Gastroesophageal sphincter (tissue), 4 donors: ENCODE data around the gene TMEM150B. TPM values are rescaled to one million over a fixed set of nuclear protein-coding genes. Genes with fewer than 3 reads are reported as not detected.

Source experiments
- ATAC-seq: fragments of 150-250 bp; one replicate; pipeline ENCODE4 v1.9.1; 2016; ENCODE audit warnings: mild to moderate bottlenecking, moderate library complexity
- H3K27ac ChIP-seq, 4 donors: fragments of 200-600 bp; sonication (generic) in 3 of 4; 1 replicate in 3 of 4; 2 replicates in 1 of 4; pipeline ENCODE4 v1.5.1; 2016 to 2019
- H3K27me3 ChIP-seq: fragments of 200-600 bp; sonication (generic); one replicate; pipeline ENCODE4 v1.5.1; 2019
- H3K36me3 ChIP-seq, 2 donors: fragments of 200-600 bp; sonication (generic); one replicate each; pipeline ENCODE4 v1.5.1; 2019; ENCODE audit warnings: control low read depth in 1 of 2
- H3K4me1 ChIP-seq, 3 donors: fragments of 200-600 bp; sonication (generic); 1 replicate in 2 of 3; 2 replicates in 1 of 3; pipeline ENCODE4 v1.5.1; 2016 to 2019; ENCODE audit warnings: control low read depth in 2 of 3
- H3K4me3 ChIP-seq, 2 donors: fragments of 200-600 bp; sonication (generic); one replicate each; pipeline ENCODE4 v1.5.1; 2019; ENCODE audit warnings: mild to moderate bottlenecking in 1 of 2, moderate library complexity in 1 of 2
- H3K9me3 ChIP-seq, 3 donors: fragments of 200-600 bp; sonication (generic); one replicate each; pipeline ENCODE4 v1.5.1; 2017 to 2019; ENCODE audit warnings: control low read depth in 2 of 3
- EP300 ChIP-seq: sonication (generic); formaldehyde crosslinking; IDR thresholded peaks from one replicate; pipeline ENCODE4 v1.6.1; 2017; ENCODE audit warnings: antibody characterized with exemption, mild to moderate bottlenecking
- POLR2A ChIP-seq, 2 donors: fragments of 450-650 bp; IDR thresholded peaks; one replicate each; pipeline ENCODE4 v1.6.1; 2017; ENCODE audit warnings: antibody characterized with exemption in 2 of 2, mild to moderate bottlenecking in 2 of 2, moderate library complexity in 1 of 2
- POLR2AphosphoS5 ChIP-seq: sonication (generic); formaldehyde crosslinking; IDR thresholded peaks from one replicate; pipeline ENCODE4 v1.6.1; 2017; ENCODE audit warnings: antibody characterized with exemption
- WGBS, 2 donors: methylation state at CpG; one replicate each; pipeline ENCODE4 v1.1.5; 2018; ENCODE audit warnings: low coverage in 1 of 2; 5-methylcytosine and 5-hydroxymethylcytosine counted together
- total RNA-seq, 4 donors: library from RNA; depleted of rRNA; stranded (reverse); fragments of >200 nt; gene quantifications; one replicate each; pipeline ENCODE4 v1.1.0, GENCODE V29; 2016
- TF ChIP-seq, protein P1 (sequence below), 4 experiments: fragments of 200-600 bp in 2 of 4; fragments of 450-650 bp in 2 of 4; sonication (generic) in 1 of 4; IDR thresholded peaks; one replicate each; pipeline ENCODE4 v1.5.1; 2017 to 2019; ENCODE audit warnings: antibody characterized with exemption in 4 of 4, mild to moderate bottlenecking in 2 of 4, moderate library complexity in 2 of 4

Gene TMEM150B
- total RNA-seq, 4 donors from 2014 or later, result 2.2 to 12.4 (median 3.3) TPM; not detected in 1

DNA sequence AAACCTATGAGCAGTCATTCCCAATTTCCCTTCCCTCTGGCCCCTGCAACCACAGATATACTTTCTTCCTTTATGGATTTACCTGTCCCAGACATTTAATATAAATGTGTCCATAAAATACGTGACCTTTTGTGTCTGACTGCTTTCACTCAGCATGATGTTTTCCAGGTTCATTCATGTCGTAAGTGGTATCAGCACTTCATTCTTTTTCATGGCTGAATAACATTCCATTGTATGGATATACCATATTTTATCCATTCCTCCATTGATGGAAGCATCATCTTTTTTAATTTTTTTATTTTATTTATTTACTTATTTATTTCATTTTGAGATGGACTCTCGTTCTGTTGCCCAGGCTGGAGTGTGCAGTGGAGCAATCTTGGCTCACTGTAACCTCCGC lies 58.3 kb downstream of the TMEM150B start:
- WGBS, 2 donors, result 100% methylated on average over 1 to 4 of the region's 4 CpGs
- TF ChIP-seq POLR2AphosphoS5 (no peak), EP300 (no peak), POLR2A (IDR thresholded peaks at IDR 0.05) (no peak)
- TF ChIP-seq, protein P1, sequence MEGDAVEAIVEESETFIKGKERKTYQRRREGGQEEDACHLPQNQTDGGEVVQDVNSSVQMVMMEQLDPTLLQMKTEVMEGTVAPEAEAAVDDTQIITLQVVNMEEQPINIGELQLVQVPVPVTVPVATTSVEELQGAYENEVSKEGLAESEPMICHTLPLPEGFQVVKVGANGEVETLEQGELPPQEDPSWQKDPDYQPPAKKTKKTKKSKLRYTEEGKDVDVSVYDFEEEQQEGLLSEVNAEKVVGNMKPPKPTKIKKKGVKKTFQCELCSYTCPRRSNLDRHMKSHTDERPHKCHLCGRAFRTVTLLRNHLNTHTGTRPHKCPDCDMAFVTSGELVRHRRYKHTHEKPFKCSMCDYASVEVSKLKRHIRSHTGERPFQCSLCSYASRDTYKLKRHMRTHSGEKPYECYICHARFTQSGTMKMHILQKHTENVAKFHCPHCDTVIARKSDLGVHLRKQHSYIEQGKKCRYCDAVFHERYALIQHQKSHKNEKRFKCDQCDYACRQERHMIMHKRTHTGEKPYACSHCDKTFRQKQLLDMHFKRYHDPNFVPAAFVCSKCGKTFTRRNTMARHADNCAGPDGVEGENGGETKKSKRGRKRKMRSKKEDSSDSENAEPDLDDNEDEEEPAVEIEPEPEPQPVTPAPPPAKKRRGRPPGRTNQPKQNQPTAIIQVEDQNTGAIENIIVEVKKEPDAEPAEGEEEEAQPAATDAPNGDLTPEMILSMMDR (IDR thresholded peaks at IDR 0.05), result no peak
- no peaks in the 10 kb centered on the region for H3K4me1 ChIP-seq
- H3K27me3 ChIP-seq, result no peaks in the 10 kb centered on the region
- no peak for ATAC-seq
- peaks cover 0 to 68% of the 10 kb centered on the region in 2 donors for H3K36me3 ChIP-seq
- no peaks in the 10 kb centered on the region for H3K9me3 ChIP-seq
- H3K27ac ChIP-seq, result no peak overlapping the region
- no peak overlapping the region for H3K4me3 ChIP-seq

DNA sequence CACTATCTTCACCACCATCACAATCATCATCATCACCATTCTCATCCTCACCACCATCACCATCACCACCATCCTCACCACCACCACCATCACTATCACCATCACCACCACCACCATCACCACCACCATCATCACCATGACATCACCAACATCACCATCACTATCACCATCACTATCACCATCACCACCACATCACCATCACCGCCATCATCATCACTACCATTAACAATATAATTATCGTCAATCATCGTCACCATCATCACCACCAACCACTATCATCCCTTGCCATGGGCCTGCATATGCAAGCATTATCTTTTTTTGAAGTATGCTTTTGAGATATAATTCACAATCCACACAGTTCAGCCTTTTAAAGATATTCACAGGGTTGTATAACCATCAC lies 58.7 kb downstream of the TMEM150B start:
- Histone ChIP-seq H3K36me3 (peaks cover 0 to 63% of the 10 kb centered on the region in 2 donors), H3K27me3 (no peaks in the 10 kb centered on the region), H3K27ac (no peak overlapping the region), H3K4me3 (no peak overlapping the region), H3K4me1 (no peaks in the 10 kb centered on the region), H3K9me3 (no peaks in the 10 kb centered on the region)
- ATAC-seq, result no peak
- 100% methylated on average over 3 of the region's 3 CpGs for WGBS, 2 donors
- TF ChIP-seq, protein P1 (IDR thresholded peaks at IDR 0.05), result no peak
- TF ChIP-seq POLR2AphosphoS5, result no peak
- no peak for TF ChIP-seq POLR2A (IDR thresholded peaks at IDR 0.05)
- no peak for TF ChIP-seq EP300

DNA sequence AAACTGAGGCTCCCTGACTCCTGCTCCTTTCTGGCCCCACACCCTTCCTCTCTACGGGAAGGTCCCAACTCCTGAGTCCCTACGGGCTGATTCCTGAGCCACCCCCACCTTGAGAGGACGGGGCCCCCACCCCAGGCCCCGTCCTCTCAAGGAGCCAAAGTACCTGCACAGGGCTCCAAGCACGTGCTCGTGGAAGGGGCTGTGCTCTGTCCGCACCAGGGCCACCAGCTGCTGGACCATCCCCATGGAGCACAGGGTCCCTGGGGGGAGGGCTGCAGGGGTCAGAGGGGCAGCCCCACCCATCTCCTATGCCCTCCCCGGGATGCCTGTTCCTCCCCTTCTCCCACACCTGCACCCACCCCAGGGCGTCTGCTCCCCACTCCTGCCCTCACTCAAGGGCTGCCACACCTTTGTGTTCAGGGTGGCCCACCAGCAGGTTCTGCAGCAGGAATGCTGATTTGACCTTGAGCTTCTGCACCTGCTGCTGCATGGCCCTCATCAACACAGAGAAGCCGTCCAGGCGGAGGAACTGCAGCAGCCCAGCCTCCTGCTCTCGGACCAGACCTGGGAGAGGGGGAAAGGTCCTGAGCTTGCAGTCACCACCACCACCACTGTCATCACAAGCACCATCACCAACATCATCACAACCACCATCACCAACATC lies 59.3 kb downstream of the TMEM150B start:
- TF ChIP-seq POLR2A (IDR thresholded peaks at IDR 0.05) (no peak), EP300 (no peak), POLR2AphosphoS5 (no peak)
- TF ChIP-seq, protein P1 (IDR thresholded peaks at IDR 0.05), result no peak
- no peak overlapping the region for H3K4me3 ChIP-seq
- no peak for ATAC-seq
- H3K4me1 ChIP-seq, result no peaks in the 10 kb centered on the region
- H3K27me3 ChIP-seq, result no peaks in the 10 kb centered on the region
- 97 to 100% methylated on average over 3 to 4 of the region's 12 CpGs for WGBS, 2 donors
- H3K27ac ChIP-seq, result no peak overlapping the region
- H3K9me3 ChIP-seq, result no peaks in the 10 kb centered on the region
- H3K36me3 ChIP-seq, result peaks cover 0 to 58% of the 10 kb centered on the region in 2 donors

DNA sequence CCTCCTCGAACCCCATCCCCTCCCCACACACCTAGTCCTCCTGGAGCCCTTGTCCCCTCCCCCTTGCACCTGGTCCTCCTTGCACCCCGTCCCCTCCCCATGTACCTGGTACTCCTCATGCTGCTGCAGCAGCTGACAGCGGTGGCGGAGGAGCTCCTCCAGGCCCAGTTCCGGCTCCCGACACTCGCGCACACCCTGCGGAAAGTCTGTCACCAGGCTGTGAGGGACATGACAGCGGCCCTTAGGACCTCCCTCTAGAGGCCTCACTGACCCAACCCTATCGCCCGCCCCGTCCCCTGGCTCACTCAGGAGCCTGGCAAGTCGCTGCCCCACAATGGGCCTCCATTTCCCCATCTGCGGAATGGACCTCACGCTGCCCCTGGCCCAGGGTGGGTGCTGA lies 60.0 kb downstream of the TMEM150B start:
- Histone ChIP-seq H3K4me3 (no peak overlapping the region), H3K27ac (no peak overlapping the region), H3K9me3 (no peaks in the 10 kb centered on the region), H3K27me3 (no peaks in the 10 kb centered on the region), H3K4me1 (no peaks in the 10 kb centered on the region), H3K36me3 (peaks cover 0 to 51% of the 10 kb centered on the region in 2 donors)
- ATAC-seq, result no peak
- WGBS, 2 donors, result 62% methylated on average over 3 of the region's 16 CpGs; no CpG with 5 or more reads in 1 of the 2 donors
- TF ChIP-seq EP300 (no peak), POLR2AphosphoS5 (no peak), POLR2A (IDR thresholded peaks at IDR 0.05) (no peak)
- TF ChIP-seq, protein P1 (IDR thresholded peaks at IDR 0.05), result no peak

DNA sequence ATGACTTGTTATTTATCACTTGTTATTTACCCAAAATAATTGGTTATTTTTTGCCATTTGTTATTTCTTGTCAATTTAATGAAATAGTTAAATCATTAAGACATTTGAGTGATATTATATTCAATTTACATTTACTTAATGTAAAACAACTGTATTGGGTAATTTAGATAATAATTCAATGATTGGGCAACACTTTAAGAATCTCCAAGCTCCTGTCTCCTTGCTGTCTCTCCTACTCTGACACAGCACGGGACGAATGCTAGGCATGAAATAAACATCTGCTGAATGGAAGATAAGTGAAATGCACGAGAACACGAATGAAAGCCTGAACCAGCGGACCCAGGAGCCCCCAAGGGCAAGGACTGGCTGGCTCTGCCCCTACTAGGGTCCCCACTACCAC lies 60.6 kb downstream of the TMEM150B start:
- no peak overlapping the region for H3K4me3 ChIP-seq
- WGBS, 2 donors, result 71 to 85% methylated on average over 5 of the region's 5 CpGs
- no peak overlapping the region for H3K27ac ChIP-seq
- H3K9me3 ChIP-seq, result no peaks in the 10 kb centered on the region
- ATAC-seq, result no peak
- H3K4me1 ChIP-seq, result peaks cover 0 to 6% (median 4%) of the 10 kb centered on the region in 3 donors
- H3K36me3 ChIP-seq, result peaks cover 0 to 45% of the 10 kb centered on the region in 2 donors
- no peaks in the 10 kb centered on the region for H3K27me3 ChIP-seq
- no peak for TF ChIP-seq POLR2A (IDR thresholded peaks at IDR 0.05)
- no peak for TF ChIP-seq EP300
- TF ChIP-seq, protein P1 (IDR thresholded peaks at IDR 0.05), result no peak
- no peak for TF ChIP-seq POLR2AphosphoS5
